Activated T-helper 2 cell treated with anti-CD3 and anti-CD28 coated beads, Interferon-gamma antibody, Interleukin-2, Interleukin-4, amounts not matched to agents 10 μg/mL and 5 μg/mL and 100 μg/mL, durations not matched to agents 14 hours and 24 hours and 36 hours (primary cell): Measurements from ENCODE around the gene WASHC2C. TPM values are rescaled to one million over a fixed set of nuclear protein-coding genes. Genes with fewer than 3 reads are reported as not detected.
"Not testable (repeated sequence)": the region's sequence is repeated elsewhere in the genome, so short reads cannot be mapped to it uniquely, and the experiment has no call there.

Experiments used
- DNase-seq: peaks from one replicate; pipeline ENCODE4 v3.0.0; 2021; ENCODE audit warnings: low spot score
- H3K27ac Mint-ChIP-seq: one replicate; pipeline ENCODE4 v1.8.0; 2021; ENCODE audit warnings: mixed read lengths
- H3K27me3 Mint-ChIP-seq: one replicate; pipeline ENCODE4 v1.8.0; 2021; ENCODE audit warnings: low read depth, mixed read lengths
- H3K36me3 Mint-ChIP-seq: one replicate; pipeline ENCODE4 v1.8.0; 2021; ENCODE audit warnings: low read depth, mixed read lengths
- H3K4me1 Mint-ChIP-seq: one replicate; pipeline ENCODE4 v1.8.0; 2021; ENCODE audit warnings: low read depth, mixed read lengths
- H3K4me3 Mint-ChIP-seq: one replicate; pipeline ENCODE4 v1.8.0; 2021; ENCODE audit warnings: low read depth, mild to moderate bottlenecking, moderate library complexity, mixed read lengths
- H3K9me3 Mint-ChIP-seq: one replicate; pipeline ENCODE4 v1.8.0; 2021; ENCODE audit warnings: mixed read lengths
- intact Hi-C: fragments of 100-400 bp; cut with micrococcal nuclease; formaldehyde crosslinking; loops from one replicate; pipeline ENCODE4 v1.15.1; 2023
- total RNA-seq: library from RNA; stranded (reverse); gene quantifications from 2 replicates; pipeline ENCODE4 v1.2.3, GENCODE V29; 2022

WASHC2C gene, protein sequence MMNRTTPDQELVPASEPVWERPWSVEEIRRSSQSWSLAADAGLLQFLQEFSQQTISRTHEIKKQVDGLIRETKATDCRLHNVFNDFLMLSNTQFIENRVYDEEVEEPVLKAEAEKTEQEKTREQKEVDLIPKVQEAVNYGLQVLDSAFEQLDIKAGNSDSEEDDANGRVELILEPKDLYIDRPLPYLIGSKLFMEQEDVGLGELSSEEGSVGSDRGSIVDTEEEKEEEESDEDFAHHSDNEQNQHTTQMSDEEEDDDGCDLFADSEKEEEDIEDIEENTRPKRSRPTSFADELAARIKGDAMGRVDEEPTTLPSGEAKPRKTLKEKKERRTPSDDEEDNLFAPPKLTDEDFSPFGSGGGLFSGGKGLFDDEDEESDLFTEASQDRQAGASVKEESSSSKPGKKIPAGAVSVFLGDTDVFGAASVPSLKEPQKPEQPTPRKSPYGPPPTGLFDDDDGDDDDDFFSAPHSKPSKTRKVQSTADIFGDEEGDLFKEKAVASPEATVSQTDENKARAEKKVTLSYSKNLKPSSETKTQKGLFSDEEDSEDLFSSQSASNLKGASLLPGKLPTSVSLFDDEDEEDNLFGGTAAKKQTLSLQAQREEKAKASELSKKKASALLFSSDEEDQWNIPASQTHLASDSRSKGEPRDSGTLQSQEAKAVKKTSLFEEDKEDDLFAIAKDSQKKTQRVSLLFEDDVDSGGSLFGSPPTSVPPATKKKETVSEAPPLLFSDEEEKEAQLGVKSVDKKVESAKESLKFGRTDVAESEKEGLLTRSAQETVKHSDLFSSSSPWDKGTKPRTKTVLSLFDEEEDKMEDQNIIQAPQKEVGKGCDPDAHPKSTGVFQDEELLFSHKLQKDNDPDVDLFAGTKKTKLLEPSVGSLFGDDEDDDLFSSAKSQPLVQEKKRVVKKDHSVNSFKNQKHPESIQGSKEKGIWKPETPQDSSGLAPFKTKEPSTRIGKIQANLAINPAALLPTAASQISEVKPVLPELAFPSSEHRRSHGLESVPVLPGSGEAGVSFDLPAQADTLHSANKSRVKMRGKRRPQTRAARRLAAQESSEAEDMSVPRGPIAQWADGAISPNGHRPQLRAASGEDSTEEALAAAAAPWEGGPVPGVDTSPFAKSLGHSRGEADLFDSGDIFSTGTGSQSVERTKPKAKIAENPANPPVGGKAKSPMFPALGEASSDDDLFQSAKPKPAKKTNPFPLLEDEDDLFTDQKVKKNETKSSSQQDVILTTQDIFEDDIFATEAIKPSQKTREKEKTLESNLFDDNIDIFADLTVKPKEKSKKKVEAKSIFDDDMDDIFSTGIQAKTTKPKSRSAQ (N-terminal part only)
- total RNA-seq, result 25.0 and 26.8 TPM in 2 replicates

DNA sequence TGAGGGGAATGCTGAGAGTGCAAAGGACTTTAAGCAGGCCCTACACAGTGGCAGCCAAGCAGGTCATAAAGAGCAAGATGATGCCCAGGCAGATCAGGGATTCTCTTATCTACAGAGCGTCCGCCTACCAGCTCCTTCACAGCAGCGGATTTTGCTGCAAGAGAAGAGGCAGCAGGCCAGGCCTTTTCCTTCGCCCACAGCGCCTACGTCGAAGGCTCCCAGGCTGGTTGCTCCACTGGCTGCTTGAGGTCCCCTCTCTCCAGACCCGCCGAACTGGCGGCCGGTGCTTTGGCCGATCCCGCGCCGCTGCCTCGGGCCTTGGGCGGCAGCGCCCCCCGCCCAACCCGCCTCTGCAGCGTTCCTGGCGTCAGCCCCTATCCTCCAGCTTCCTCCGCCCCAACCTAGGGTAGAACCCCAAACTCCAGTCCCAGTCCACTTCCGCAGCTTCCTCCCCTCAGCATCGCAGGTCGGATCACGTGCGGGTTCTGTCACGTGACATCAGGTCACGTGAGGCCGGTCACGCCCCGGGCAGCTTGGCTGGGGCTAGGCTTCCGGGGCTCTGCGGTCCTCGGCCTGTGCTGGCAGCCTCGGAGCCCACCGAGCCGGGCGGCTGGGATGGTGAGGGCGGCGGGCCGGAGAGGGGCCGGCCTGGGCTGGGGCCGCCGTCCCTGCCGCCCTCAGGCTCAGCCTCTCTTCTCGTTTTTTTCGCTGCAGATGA, at the start of gene WASHC2C:
Gene WASHC2C, plus strand, starts transcription at position 564 of the 718 bp plus-strand sequence. Its CDS starts 52 bp downstream, at position 616.
- H3K4me1 Mint-ChIP-seq, H3K36me3 Mint-ChIP-seq, H3K27me3 Mint-ChIP-seq, intact Hi-C loops, H3K9me3 Mint-ChIP-seq: not testable (repeated sequence)
- DNase-seq, result peak; percentile 97
- peak within 1 kb of the TSS; percentile 82 for H3K4me3 Mint-ChIP-seq
- peak within 1 kb of the TSS; percentile 73 for H3K27ac Mint-ChIP-seq

DNA sequence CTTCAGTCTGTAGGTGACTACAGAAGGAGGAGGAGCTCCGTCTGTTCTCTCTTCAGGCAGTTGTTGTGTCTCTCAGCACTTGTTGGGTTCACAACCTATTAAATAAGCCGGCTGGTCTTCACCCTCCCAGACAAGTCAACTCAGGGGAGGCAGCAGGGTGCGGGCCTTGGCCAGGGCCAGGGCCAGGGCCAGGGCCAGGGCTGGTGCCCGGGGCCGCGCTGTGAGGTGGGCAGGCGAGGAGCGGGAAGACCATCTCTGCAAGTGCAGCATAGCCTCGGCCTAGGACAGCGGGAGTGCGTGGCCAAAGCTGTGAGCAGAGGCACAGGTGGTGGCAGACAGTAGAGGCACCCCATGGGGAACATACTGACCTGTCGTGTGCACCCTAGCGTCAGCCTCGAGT, 48.6 kb upstream of the WASHC2C start:
- not testable (repeated sequence) for H3K27me3 Mint-ChIP-seq, H3K4me3 Mint-ChIP-seq, H3K36me3 Mint-ChIP-seq, H3K27ac Mint-ChIP-seq, H3K9me3 Mint-ChIP-seq, H3K4me1 Mint-ChIP-seq, DNase-seq
- intact Hi-C loops, result loop anchor here (10.0 kb wide), 2 partner anchors 434 to 674 kb away; partner anchors contain the start of gene ZNF22

DNA sequence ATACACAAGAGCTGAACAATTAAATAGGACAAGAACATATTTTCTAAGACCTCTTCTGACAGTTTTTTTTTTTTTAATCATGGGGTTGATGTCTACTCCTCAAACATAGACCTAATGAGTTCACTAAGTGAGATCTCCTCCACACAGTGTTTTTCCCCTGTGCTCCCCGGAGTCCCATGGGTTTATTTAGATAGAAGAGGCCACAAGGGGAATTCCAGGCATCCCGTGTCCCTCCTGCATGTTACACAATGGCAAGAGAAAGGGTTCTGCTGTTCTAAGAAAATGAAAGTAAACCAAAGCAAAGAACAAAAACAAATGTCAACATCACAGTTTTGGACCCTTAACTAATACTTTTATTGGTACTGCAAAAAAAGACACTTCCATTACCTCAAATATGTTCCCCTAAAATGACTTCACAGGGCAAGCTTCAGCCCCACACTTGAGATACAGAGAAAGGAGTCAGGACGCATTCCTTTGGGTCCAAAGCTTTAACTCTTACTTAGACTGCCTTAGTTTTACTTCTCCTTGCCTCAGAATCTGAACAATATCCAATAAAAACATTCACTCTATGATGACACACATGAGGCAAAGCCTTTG, 16.8 kb upstream of the WASHC2C start:
- H3K27ac Mint-ChIP-seq, DNase-seq, H3K27me3 Mint-ChIP-seq, H3K9me3 Mint-ChIP-seq, intact Hi-C loops, H3K4me1 Mint-ChIP-seq, H3K4me3 Mint-ChIP-seq, H3K36me3 Mint-ChIP-seq: not testable (repeated sequence)

DNA sequence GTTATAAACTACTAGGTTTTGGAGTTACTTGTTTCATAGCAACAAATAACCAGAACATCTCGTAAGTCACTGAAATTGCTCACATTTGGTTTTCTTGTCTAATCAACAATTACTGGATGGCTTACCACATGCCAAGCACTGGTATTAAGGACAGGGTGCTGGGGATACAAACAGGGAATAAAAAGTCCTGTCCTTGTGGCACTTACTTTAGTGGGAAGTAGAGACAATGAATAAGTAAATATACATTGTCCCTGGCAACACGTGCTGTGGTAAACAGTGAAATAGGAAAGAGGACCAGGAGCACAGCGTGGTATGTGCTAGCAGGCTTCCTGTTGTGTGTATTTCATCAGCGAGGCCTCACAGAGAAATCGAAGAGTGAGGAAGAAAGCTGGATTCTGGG, 15.8 kb upstream of the WASHC2C start:
- H3K4me3 Mint-ChIP-seq, H3K4me1 Mint-ChIP-seq, intact Hi-C loops, H3K9me3 Mint-ChIP-seq, DNase-seq, H3K27ac Mint-ChIP-seq, H3K36me3 Mint-ChIP-seq, H3K27me3 Mint-ChIP-seq: not testable (repeated sequence)

DNA sequence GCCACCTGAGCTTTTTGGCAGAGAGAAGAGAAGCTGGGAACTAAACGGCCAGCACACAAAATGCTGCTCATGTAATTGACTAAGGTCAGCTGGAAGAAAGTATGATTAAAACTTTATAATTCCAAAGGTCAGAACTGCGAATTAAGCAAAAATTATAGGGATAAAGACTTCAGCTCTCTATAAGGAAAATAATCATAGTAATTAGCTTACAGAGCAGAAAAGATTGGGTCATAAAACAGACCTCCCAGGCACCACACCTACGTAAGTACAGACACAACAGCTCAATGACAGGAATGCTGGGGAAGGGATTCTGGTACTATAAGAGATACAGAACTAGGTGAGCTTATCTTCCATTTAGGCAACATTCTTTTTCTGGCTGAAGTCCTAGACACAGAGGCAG, 10.0 kb upstream of the WASHC2C start:
- H3K9me3 Mint-ChIP-seq, intact Hi-C loops, H3K27me3 Mint-ChIP-seq: not testable (repeated sequence)

DNA sequence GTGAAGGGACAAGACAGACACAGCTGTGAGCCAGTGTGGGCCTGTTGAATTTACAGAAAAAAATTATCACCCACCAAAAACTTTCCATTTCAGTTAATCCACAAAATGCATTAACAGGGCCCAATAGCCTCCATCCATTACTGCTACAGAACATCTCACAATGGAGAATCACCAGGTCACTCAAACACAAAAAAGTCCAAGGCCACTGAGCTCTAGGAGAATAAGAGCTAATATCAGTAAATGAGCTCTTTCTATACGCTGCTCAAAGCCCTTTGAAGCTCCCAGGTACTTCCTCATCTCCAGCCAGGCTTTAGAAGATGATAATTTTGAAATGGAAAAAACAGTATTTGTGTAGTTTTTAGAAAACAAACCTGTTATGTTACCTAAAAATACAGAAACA, 9.4 kb upstream of the WASHC2C start:
- H3K4me3 Mint-ChIP-seq, DNase-seq, intact Hi-C loops, H3K9me3 Mint-ChIP-seq, H3K27ac Mint-ChIP-seq, H3K27me3 Mint-ChIP-seq, H3K36me3 Mint-ChIP-seq, H3K4me1 Mint-ChIP-seq: not testable (repeated sequence)

More for the DNA sequence above, 10.0 kb upstream of the WASHC2C start:
- H3K4me3 Mint-ChIP-seq, H3K27ac Mint-ChIP-seq, DNase-seq, H3K4me1 Mint-ChIP-seq, H3K36me3 Mint-ChIP-seq: not testable (repeated sequence)

DNA sequence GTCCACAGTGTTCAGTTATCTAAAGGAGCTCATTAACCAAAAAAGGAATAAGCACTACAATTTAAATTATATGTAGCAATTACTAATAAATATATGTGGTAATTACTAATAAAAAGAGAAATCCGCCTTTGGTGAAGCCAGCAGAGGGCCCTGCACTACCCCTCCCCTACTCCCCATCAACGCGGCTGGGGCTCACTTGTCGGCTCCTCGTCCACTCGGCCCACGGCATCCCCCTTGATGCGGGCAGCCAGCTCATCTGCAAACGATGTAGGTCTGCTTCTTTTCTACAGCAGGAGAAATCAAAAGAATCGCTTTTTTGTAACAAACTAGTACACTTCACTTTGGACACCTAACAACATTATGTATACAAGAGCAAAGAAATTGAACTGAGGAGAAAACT, 5.6 kb upstream of the WASHC2C start:
- H3K9me3 Mint-ChIP-seq, H3K4me3 Mint-ChIP-seq, H3K4me1 Mint-ChIP-seq, DNase-seq, H3K36me3 Mint-ChIP-seq, intact Hi-C loops, H3K27ac Mint-ChIP-seq, H3K27me3 Mint-ChIP-seq: not testable (repeated sequence)

DNA sequence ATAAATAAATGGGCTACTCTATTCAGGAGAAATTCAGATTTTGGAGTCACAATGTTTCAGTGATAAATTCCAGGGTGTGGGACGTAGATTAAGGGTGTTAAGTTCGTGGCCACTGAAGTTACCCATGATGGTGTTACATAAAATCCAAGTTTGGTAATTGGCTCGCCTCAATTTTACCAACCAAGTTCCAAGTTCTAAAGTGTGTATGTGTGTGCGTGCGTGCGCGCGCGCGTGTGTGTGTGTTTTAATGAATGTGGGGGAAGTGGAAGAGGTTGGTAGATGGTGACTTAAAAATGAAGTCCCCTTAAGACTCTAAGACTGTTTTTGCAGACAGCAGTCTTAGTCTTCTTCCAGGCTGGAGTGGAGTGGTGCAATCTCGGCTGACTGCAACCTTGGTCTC, 3.2 kb upstream of the WASHC2C start:
- DNase-seq, H3K27me3 Mint-ChIP-seq, H3K4me3 Mint-ChIP-seq, intact Hi-C loops, H3K36me3 Mint-ChIP-seq, H3K9me3 Mint-ChIP-seq, H3K27ac Mint-ChIP-seq, H3K4me1 Mint-ChIP-seq: not testable (repeated sequence)

DNA sequence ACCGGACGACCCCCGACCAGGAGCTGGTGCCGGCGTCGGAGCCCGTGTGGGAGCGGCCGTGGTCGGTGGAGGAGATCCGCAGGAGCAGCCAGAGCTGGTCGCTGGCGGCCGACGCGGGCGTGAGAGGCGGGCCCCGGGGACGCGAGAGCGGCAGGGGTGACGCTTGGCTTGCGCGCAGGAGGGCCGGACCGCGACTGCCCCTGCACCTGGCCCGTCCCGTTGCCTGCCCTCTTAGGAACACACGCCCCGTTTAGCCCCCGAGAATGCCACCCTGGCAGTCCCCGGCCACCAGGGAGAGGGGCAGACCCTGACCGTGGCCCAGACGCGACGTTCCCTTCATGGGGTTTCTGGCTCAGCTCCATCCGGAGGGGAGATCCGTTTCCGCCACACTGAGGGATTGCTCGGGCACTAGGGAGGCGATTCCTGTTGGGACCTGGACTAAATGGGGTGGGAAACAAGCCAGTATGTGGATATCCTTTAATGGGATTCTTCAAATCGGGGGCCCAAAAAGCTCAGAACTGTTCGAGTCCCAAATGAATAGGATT, 427 bp downstream of the WASHC2C start:
- H3K36me3 Mint-ChIP-seq, H3K27me3 Mint-ChIP-seq, H3K27ac Mint-ChIP-seq, H3K9me3 Mint-ChIP-seq, intact Hi-C loops, H3K4me1 Mint-ChIP-seq: not testable (repeated sequence)
- DNase-seq, result peak; percentile 9
- peak overlapping the region; percentile 82 for H3K4me3 Mint-ChIP-seq

DNA sequence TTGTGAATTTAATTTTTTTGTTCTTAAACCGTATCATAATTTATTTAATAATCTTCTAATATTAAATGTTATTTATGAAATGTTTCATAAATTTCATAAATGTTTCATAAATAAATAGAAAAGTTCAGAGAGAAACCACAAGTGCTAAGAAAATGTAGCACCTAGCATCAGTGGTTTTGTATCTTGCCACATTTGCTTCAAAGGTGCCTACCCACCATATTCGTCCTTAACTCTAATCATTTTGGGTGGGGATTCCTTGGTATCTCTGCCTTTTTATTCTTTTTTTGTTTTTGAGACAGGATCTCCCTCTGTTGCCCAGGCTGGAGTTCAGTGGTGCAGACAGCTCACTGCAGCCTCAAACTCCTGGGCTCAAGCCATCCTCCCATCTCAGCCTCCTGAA, 7.4 kb downstream of the WASHC2C start:
- H3K9me3 Mint-ChIP-seq, H3K36me3 Mint-ChIP-seq, intact Hi-C loops, DNase-seq, H3K4me1 Mint-ChIP-seq, H3K27ac Mint-ChIP-seq, H3K27me3 Mint-ChIP-seq, H3K4me3 Mint-ChIP-seq: not testable (repeated sequence)

DNA sequence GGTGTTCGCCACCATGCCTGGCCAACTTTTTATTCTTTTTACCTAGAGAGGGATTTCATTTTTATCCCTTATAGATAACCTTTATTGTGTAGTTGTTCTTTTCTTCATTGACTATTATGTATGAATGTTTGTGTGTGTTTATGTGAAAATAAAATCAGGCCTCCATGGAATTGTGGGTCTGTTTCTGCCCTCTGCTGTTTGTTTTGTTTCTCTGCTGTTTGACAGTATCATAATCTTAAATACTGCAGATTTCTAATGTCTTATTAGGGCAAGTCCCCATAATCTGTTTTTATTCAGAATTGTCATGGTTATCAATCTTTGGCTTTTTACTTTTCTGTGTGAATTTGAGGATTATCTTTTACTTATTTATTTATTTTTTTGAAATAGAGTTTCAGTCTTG, 7.8 kb downstream of the WASHC2C start:
- H3K9me3 Mint-ChIP-seq, H3K4me3 Mint-ChIP-seq, H3K27me3 Mint-ChIP-seq, H3K27ac Mint-ChIP-seq, H3K4me1 Mint-ChIP-seq, DNase-seq, H3K36me3 Mint-ChIP-seq, intact Hi-C loops: not testable (repeated sequence)

DNA sequence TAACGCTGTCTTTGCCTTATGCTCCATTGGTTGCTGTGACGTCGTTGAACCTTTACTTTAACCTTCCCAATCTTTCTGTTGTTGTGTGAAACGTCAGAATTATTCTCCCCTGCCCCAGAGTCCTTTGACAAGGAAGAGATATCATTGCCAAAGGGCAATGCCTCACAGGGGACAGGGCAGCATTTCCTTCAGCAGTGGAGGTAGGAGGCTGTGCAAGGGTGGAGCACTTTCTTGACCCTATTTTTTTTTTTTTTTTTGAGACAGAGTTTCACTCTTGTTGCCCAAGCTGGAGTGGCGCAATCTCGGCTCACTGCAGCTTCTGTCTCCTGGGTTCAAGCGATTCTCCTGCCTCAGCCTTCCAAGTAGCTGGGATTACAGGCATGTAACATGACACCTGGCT, 14.5 kb downstream of the WASHC2C start:
- H3K4me3 Mint-ChIP-seq, H3K27ac Mint-ChIP-seq, H3K36me3 Mint-ChIP-seq, H3K9me3 Mint-ChIP-seq, DNase-seq, H3K27me3 Mint-ChIP-seq, H3K4me1 Mint-ChIP-seq, intact Hi-C loops: not testable (repeated sequence)
